Hepatocyte (in vitro differentiated cells): ENCODE measurements around the gene OR10H4. TPM values are rescaled to one million over a fixed set of nuclear protein-coding genes. Genes with fewer than 3 reads are reported as not detected.
"Not testable (repeated sequence)": the region's sequence is repeated elsewhere in the genome, so short reads cannot be mapped to it uniquely, and the experiment has no call there.

ENCODE experiments used
- DNase-seq: peaks from one replicate; pipeline ENCODE4 v3.0.0-alpha.2; 2016; ENCODE audit warnings: low spot score
- H2AFZ ChIP-seq: fragments of 200-600 bp; sonication (generic); 2 replicates; pipeline ENCODE4 v1.6.0; 2016; ENCODE audit warnings: antibody characterized with exemption, mild to moderate bottlenecking
- H3K27ac ChIP-seq: fragments of 200-600 bp; sonication (generic); 2 replicates; pipeline ENCODE4 v1.5.1; 2016; ENCODE audit warnings: mild to moderate bottlenecking
- H3K27me3 ChIP-seq: fragments of 200-600 bp; sonication (generic); 2 replicates; pipeline ENCODE4 v1.6.1; 2016
- H3K36me3 ChIP-seq: fragments of 200-600 bp; sonication (generic); replicated peaks from 2 replicates; pipeline ENCODE4 v1.5.1; 2016; ENCODE audit warnings: low read depth; ENCODE audit not compliant: insufficient read depth
- H3K4me1 ChIP-seq: fragments of 200-600 bp; sonication (generic); 2 replicates; pipeline ENCODE4 v1.5.1; 2016; ENCODE audit warnings: mild to moderate bottlenecking, moderate library complexity; ENCODE audit not compliant: insufficient read depth
- H3K4me2 ChIP-seq: fragments of 200-600 bp; sonication (generic); 2 replicates; pipeline ENCODE4 v1.6.0; 2016
- H3K4me3 ChIP-seq: fragments of 200-600 bp; sonication (generic); 2 replicates; pipeline ENCODE4 v1.5.1; 2016; ENCODE audit warnings: mild to moderate bottlenecking
- H3K79me2 ChIP-seq: fragments of 200-600 bp; sonication (generic); 2 replicates; pipeline ENCODE4 v1.6.0; 2017; ENCODE audit warnings: mild to moderate bottlenecking
- H3K9me2 ChIP-seq: fragments of 200-600 bp; sonication (generic); replicated peaks from 2 replicates; pipeline ENCODE4 v1.6.0; 2017; ENCODE audit warnings: mild to moderate bottlenecking; ENCODE audit not compliant: insufficient read depth
- H3K9me3 ChIP-seq: fragments of 200-600 bp; sonication (generic); 2 replicates; pipeline ENCODE4 v1.5.1; 2016; ENCODE audit warnings: low read depth, mild to moderate bottlenecking
- H4K20me1 ChIP-seq: fragments of 200-600 bp; sonication (generic); 2 replicates; pipeline ENCODE4 v1.6.0; 2016; ENCODE audit warnings: mild to moderate bottlenecking; ENCODE audit not compliant: insufficient read depth, poor library complexity, severe bottlenecking
- EZH2 ChIP-seq: fragments of 200-600 bp; sonication (generic); IDR thresholded peaks from 2 replicates; pipeline ENCODE4 v1.6.1; 2016; ENCODE audit warnings: antibody characterized with exemption, mild to moderate bottlenecking, borderline replicate concordance
- EZH2phosphoT487 ChIP-seq: fragments of 200-600 bp; sonication (generic); IDR thresholded peaks from one replicate; pipeline ENCODE4 v1.6.1; 2018; ENCODE audit warnings: antibody characterized with exemption, mild to moderate bottlenecking, low read depth, moderate library complexity; ENCODE audit not compliant: unreplicated experiment, severe bottlenecking
- WGBS: methylation state at CpG from one replicate; pipeline ENCODE4 v1.1.6; 2016; ENCODE audit warnings: low lambda C conversion rate; ENCODE audit errors: missing lambda C conversion rate; 5-methylcytosine and 5-hydroxymethylcytosine counted together
- polyA plus RNA-seq: library from polyadenylated mRNA; unstranded; fragments of >200 nt; fragmentation: Nextera tagmentation; extraction: Ambion mirVana; gene quantifications from 2 replicates; pipeline ENCODE4 v1.2.1, GENCODE V29; 2016
- total RNA-seq: library from RNA; depleted of rRNA; stranded (reverse); fragments of >200 nt; gene quantifications from 2 replicates; pipeline ENCODE4 v1.2.3, GENCODE V29; 2014
- TF ChIP-seq, protein P1 (sequence below): fragments of 200-600 bp; sonication (generic); IDR thresholded peaks from 2 replicates; pipeline ENCODE4 v1.5.1; 2016; ENCODE audit warnings: antibody characterized with exemption, mild to moderate bottlenecking; ENCODE audit not compliant: poor library complexity

OR10H4 gene
- total RNA-seq (not detected in 2 replicates), polyA plus RNA-seq (not detected in 2 replicates)

GRCh38 chr19:15948223-15949058 is at the start of gene OR10H4:
Gene OR10H4 (plus strand): TSS chr19:15949008. CDS start chr19:15949008, 0 bp downstream.
- DNase-seq: no peak
- TF ChIP-seq, protein P1, sequence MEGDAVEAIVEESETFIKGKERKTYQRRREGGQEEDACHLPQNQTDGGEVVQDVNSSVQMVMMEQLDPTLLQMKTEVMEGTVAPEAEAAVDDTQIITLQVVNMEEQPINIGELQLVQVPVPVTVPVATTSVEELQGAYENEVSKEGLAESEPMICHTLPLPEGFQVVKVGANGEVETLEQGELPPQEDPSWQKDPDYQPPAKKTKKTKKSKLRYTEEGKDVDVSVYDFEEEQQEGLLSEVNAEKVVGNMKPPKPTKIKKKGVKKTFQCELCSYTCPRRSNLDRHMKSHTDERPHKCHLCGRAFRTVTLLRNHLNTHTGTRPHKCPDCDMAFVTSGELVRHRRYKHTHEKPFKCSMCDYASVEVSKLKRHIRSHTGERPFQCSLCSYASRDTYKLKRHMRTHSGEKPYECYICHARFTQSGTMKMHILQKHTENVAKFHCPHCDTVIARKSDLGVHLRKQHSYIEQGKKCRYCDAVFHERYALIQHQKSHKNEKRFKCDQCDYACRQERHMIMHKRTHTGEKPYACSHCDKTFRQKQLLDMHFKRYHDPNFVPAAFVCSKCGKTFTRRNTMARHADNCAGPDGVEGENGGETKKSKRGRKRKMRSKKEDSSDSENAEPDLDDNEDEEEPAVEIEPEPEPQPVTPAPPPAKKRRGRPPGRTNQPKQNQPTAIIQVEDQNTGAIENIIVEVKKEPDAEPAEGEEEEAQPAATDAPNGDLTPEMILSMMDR: no peak
- TF ChIP-seq EZH2 (no peak), EZH2phosphoT487 (no peak)
- no peak within 1 kb of the TSS for H3K4me2 ChIP-seq
- no peaks in the 10 kb centered on the region for H3K36me3 ChIP-seq
- H3K4me3 ChIP-seq: no peak within 1 kb of the TSS
- H3K9me3 ChIP-seq: no peaks in the 10 kb centered on the region
- H3K9me2 ChIP-seq: no peaks in the 10 kb centered on the region
- H2AFZ ChIP-seq: no peak within 1 kb of the TSS
- no peaks in the 10 kb centered on the region for H3K4me1 ChIP-seq
- H3K27ac ChIP-seq: no peak within 1 kb of the TSS
- no peaks in the 10 kb centered on the region for H4K20me1 ChIP-seq
- H3K27me3 ChIP-seq: no peaks in the 10 kb centered on the region
- H3K79me2 ChIP-seq: no peaks in the 10 kb centered on the region

DNA sequence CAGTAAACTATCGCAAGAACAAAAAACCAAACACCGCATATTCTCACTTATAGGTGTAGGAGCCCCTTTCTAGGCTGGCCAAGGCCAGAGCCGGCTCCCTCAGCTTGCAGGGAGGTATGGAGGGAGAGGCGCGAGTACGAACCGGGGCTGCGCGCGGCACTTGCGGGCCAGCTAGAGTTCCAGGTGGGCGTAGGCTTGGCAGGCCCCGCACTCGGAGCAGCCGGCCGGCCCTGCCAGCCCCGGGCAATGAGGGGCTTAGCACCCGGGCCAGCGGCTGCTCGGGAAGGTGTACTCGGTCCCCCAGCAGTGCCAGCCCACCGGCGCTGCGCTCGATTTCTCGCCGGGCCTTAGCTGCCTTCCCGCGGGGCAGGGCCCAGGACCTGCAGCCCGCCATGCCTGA is 49.2 kb upstream of the OR10H4 start:
- H3K79me2 ChIP-seq: not testable (repeated sequence)

DNA sequence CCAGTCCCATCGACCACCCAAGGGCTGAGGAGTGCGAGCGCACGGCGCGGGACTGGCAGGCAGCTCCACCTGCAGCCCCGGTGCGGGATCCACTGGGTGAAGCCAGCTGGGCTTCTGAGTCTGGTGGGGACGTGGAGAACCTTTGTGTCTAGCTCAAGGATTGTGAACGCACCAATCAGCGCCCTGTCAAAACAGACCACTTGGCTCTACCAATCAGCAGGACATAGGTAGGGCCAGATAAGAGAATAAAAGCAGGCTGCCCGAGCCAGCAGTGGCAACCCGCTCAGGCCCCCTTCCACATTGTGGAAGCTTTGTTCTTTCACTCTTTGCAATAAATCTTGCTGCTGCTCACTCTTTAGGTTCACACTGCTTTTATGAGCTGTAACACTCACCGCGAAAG is 48.8 kb upstream of the OR10H4 start:
- not testable (repeated sequence) for H3K27me3 ChIP-seq

More for the DNA sequence above, 49.2 kb upstream of the OR10H4 start:
- WGBS: 91% methylated on average over 29 of the region's 30 CpGs
- not testable (repeated sequence) for H3K27ac ChIP-seq, H3K27me3 ChIP-seq, H3K36me3 ChIP-seq, H3K4me3 ChIP-seq, H3K9me2 ChIP-seq, DNase-seq, H4K20me1 ChIP-seq, H3K4me1 ChIP-seq, H2AFZ ChIP-seq, H3K9me3 ChIP-seq, H3K4me2 ChIP-seq

GRCh38 chr19:15900504-15900903 is 48.3 kb upstream of the OR10H4 start:
- WGBS: 77% methylated on average over 11 of the region's 11 CpGs
- Histone ChIP-seq H3K9me3 (no peaks in the 10 kb centered on the region), H3K9me2 (no peaks in the 10 kb centered on the region), H4K20me1 (no peaks in the 10 kb centered on the region), H3K4me2 (no peak overlapping the region), H3K4me3 (no peak overlapping the region), H3K27me3 (no peaks in the 10 kb centered on the region), H3K4me1 (no peaks in the 10 kb centered on the region), H3K36me3 (no peaks in the 10 kb centered on the region), H3K27ac (no peak overlapping the region), H3K79me2 (no peaks in the 10 kb centered on the region), H2AFZ (no peak overlapping the region)
- TF ChIP-seq, protein P1: no peak
- TF ChIP-seq EZH2 (no peak), EZH2phosphoT487 (no peak)
- no peak for DNase-seq

More for the DNA sequence above, 48.8 kb upstream of the OR10H4 start:
- not testable (repeated sequence) for H4K20me1 ChIP-seq, H3K9me2 ChIP-seq, H3K4me1 ChIP-seq, H3K79me2 ChIP-seq, DNase-seq, H3K27ac ChIP-seq, H3K36me3 ChIP-seq, H2AFZ ChIP-seq, H3K4me3 ChIP-seq, H3K9me3 ChIP-seq, H3K4me2 ChIP-seq
- 83% methylated on average over 15 of the region's 15 CpGs for WGBS
